Right lobe of liver (tissue), 4 donors: ENCODE data around the gene CDC23.

Source experiments
- POLR2A ChIP-seq: fragments of 450-650 bp; IDR thresholded peaks from one replicate; pipeline ENCODE4 v1.6.1; 2017; ENCODE audit warnings: antibody characterized with exemption, mild to moderate bottlenecking
- TF ChIP-seq, protein P1 (sequence below), 4 donors: fragments of 200-600 bp in 3 of 4; fragments of 450-650 bp in 1 of 4; IDR thresholded peaks; one replicate each; pipeline versions ENCODE4 v1.5.1 to v1.8.0; 2016 to 2022; ENCODE audit warnings: antibody characterized with exemption in 4 of 4, mild to moderate bottlenecking in 2 of 4
- donor health status: DM: no; HTN: no; CAD: no.
- donor health status: DM: no; HTN: no; CAD: no.
- donor health status: DM: no; HTN: yes; CAD: no.

DNA sequence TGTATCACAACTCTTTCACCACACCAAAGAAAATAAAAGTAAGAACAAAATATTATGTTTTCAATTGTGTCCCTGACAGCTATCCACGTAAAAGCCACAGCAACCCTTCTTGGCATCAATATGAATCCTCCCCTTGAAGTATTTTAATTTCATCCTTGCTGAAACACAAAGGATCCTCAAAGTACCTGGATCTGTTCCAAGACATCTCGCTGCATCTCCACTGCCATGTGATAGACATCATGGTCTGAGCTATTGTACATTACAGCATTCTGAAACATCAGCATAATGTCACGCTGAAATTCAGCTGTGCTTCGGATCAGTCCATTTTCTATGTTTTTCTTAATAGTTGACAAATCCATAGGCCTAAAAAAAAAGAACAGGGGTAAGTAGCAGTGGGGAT lies 52.4 kb downstream of the CDC23 start:
- TF ChIP-seq, protein P1, sequence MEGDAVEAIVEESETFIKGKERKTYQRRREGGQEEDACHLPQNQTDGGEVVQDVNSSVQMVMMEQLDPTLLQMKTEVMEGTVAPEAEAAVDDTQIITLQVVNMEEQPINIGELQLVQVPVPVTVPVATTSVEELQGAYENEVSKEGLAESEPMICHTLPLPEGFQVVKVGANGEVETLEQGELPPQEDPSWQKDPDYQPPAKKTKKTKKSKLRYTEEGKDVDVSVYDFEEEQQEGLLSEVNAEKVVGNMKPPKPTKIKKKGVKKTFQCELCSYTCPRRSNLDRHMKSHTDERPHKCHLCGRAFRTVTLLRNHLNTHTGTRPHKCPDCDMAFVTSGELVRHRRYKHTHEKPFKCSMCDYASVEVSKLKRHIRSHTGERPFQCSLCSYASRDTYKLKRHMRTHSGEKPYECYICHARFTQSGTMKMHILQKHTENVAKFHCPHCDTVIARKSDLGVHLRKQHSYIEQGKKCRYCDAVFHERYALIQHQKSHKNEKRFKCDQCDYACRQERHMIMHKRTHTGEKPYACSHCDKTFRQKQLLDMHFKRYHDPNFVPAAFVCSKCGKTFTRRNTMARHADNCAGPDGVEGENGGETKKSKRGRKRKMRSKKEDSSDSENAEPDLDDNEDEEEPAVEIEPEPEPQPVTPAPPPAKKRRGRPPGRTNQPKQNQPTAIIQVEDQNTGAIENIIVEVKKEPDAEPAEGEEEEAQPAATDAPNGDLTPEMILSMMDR (IDR thresholded peaks at IDR 0.05): no peak
- no peak for TF ChIP-seq POLR2A
